Spleen (tissue), 11 donors: ENCODE results near the gene PTS. TPM values are rescaled to one million over a fixed set of nuclear protein-coding genes. Genes with fewer than 3 reads are reported as not detected.

Experiments
- DNase-seq: peaks from one replicate; pipeline ENCODE4 v3.0.0-alpha.2; 2020
- H3K27ac ChIP-seq, 8 donors: fragments of 200-600 bp; sonication (generic) in 7 of 8; 1 replicate in 4 of 8; 2 replicates in 4 of 8; pipeline versions ENCODE4 v1.5.0 to v1.8.0; 2016 to 2021; ENCODE audit warnings: inconsistent platforms in 4 of 8, mild to moderate bottlenecking in 4 of 8, moderate library complexity in 1 of 8
- H3K27me3 ChIP-seq, 7 donors: fragments of 200-600 bp; sonication (generic) in 6 of 7; replicated peaks in 1 of 7; 1 replicate in 4 of 7; 2 replicates in 3 of 7; pipeline versions ENCODE4 v1.5.0 to v1.8.0; 2016 to 2021; ENCODE audit warnings: inconsistent platforms in 3 of 7, mild to moderate bottlenecking in 1 of 7
- H3K36me3 ChIP-seq, 6 donors: fragments of 200-600 bp; sonication (generic) in 5 of 6; 1 replicate in 4 of 6; 2 replicates in 2 of 6; pipeline versions ENCODE4 v1.5.0 to v1.8.0; 2016 to 2021; ENCODE audit warnings: inconsistent platforms in 2 of 6
- H3K4me1 ChIP-seq, 6 donors: fragments of 200-600 bp; sonication (generic) in 5 of 6; 1 replicate in 3 of 6; 2 replicates in 3 of 6; pipeline versions ENCODE4 v1.5.0 to v1.8.0; 2016 to 2021; ENCODE audit warnings: inconsistent platforms in 3 of 6
- H3K4me3 ChIP-seq, 8 donors: fragments of 200-600 bp; sonication (generic) in 7 of 8; 1 replicate in 4 of 8; 2 replicates in 4 of 8; pipeline versions ENCODE4 v1.5.0 to v1.8.0; 2016 to 2021; ENCODE audit warnings: inconsistent platforms in 4 of 8, mild to moderate bottlenecking in 4 of 8, moderate library complexity in 2 of 8
- H3K9me3 ChIP-seq, 8 donors: fragments of 200-600 bp; sonication (generic) in 7 of 8; 1 replicate in 4 of 8; 2 replicates in 4 of 8; pipeline versions ENCODE4 v1.5.0 to v1.8.0; 2016 to 2021; ENCODE audit warnings: inconsistent platforms in 4 of 8
- POLR2A ChIP-seq, 3 donors: fragments of 450-650 bp; IDR thresholded peaks; one replicate each; pipeline ENCODE4 v1.5.1; 2017; ENCODE audit warnings: antibody characterized with exemption in 3 of 3, mild to moderate bottlenecking in 1 of 3
- POLR2AphosphoS5 ChIP-seq, 3 donors: sonication (generic); formaldehyde crosslinking; IDR thresholded peaks; one replicate each; pipeline ENCODE4 v1.5.1; 2017; ENCODE audit warnings: antibody characterized with exemption in 3 of 3
- WGBS, 5 donors: extraction: QIAGEN DNeasy Blood & Tissue Kit in 3 of 5; methylation state at CpG; one replicate each; pipeline versions ENCODE4 v1.1.5 to v1.1.7; 2013 to 2018; 5-methylcytosine and 5-hydroxymethylcytosine counted together
- intact Hi-C: fragments of 100-400 bp; cut with DNase I; formaldehyde crosslinking; loops from one replicate; pipeline ENCODE4 v1.15.0; 2023; ENCODE audit warnings: low total_unique reads
- polyA plus RNA-seq, 3 donors: library from polyadenylated mRNA; stranded (reverse); fragments of 200-250 nt; gene quantifications; one replicate each; pipeline ENCODE4 v1.2.1, GENCODE V29; 2013
- total RNA-seq, 7 donors: library from RNA; depleted of rRNA in 3 of 7; stranded (reverse); fragments of >200 nt in 3 of 7; fragmentation: NEBNext Ultra II Directional in 4 of 7; extraction: Animal tissue kit (Norgen Biotek cat#: 25700) in 4 of 7; gene quantifications; one replicate each; pipeline versions ENCODE4 v1.1.0 to v1.2.1, GENCODE V29; 2016 to 2021
- TF ChIP-seq, protein P1 (sequence below), 11 experiments: fragments of 200-600 bp in 7 of 11; fragments of 450-650 bp in 4 of 11; sonication (generic) in 4 of 11; IDR thresholded peaks in 8 of 11; conservative IDR thresholded peaks in 3 of 11; 1 replicate in 7 of 11; 2 replicates in 4 of 11; pipeline versions ENCODE4 v1.4.0 to v1.8.0; 2016 to 2021; ENCODE audit warnings: antibody characterized with exemption in 11 of 11, inconsistent platforms in 4 of 11, mild to moderate bottlenecking in 1 of 11
- donor health status: healthy with polysubstance abuse.
- donor health status: DM: no; HTN: no; CAD: no; lungs with moderate emphysema.
- donor health status: DM: no; HTN: no; CAD: no.
- donor health status: Bipolar disorder and iron deficiency.
- donor health status: healthy.
- donor health status: DM: no; HTN: no; CAD: no.
- donor health status: DM: yes; HTN: yes; CAD: no.

Gene PTS
- total and polyA plus RNA-seq, 10 donors: 19.5 to 31.8 (median 23.1) TPM

DNA sequence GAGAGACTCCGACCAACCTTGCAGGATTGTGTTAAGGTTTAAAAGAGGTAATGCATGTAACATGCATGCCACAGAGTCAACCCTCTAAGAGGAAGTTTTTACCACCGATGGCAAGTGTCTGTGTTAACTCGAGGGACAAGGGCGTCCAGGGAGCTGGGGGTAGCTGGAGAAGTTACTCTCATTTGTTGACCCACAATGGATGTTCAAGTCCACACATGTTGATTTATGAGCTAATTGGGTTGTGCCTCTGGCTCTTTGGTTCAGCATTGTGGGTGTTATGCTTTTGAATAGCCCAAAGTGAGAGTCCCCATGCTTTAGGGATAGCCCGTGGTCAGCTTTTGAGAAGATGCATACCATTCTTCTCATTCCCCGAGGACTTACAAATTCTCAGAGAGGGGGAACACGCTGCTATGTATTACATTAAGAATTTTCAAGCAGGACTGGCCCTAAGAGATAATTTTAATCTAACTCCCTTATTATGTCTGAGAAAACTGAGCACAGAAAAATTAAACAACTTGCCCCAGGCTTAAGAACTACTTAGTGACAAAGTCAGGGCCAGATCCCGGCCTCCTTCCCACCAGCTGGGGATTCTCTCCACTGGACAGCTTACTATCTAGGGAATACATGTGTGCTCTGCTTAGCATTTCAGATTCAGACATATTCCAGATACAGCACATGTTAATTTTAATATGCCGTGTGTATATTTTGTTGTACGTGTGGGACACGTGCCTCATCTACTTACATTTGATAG, 39.6 kb downstream of the PTS start:
- no peak overlapping the region for H3K4me3 ChIP-seq
- H3K27ac ChIP-seq: no peak overlapping the region
- H3K4me1 ChIP-seq: peaks cover 0 to under 1% (median 0%) of the 10 kb centered on the region in 6 donors
- H3K27me3 ChIP-seq: no peaks in the 10 kb centered on the region
- H3K36me3 ChIP-seq: peaks cover 0 to under 1% (median 0%) of the 10 kb centered on the region in 6 donors
- 60 to 92% (median 72%) methylated on average over 11 of the region's 11 CpGs for WGBS, 5 donors
- TF ChIP-seq, protein P1, sequence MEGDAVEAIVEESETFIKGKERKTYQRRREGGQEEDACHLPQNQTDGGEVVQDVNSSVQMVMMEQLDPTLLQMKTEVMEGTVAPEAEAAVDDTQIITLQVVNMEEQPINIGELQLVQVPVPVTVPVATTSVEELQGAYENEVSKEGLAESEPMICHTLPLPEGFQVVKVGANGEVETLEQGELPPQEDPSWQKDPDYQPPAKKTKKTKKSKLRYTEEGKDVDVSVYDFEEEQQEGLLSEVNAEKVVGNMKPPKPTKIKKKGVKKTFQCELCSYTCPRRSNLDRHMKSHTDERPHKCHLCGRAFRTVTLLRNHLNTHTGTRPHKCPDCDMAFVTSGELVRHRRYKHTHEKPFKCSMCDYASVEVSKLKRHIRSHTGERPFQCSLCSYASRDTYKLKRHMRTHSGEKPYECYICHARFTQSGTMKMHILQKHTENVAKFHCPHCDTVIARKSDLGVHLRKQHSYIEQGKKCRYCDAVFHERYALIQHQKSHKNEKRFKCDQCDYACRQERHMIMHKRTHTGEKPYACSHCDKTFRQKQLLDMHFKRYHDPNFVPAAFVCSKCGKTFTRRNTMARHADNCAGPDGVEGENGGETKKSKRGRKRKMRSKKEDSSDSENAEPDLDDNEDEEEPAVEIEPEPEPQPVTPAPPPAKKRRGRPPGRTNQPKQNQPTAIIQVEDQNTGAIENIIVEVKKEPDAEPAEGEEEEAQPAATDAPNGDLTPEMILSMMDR (IDR thresholded peaks at IDR 0.05 in 8 of 11, conservative IDR thresholded peaks at IDR 0.05 in 3 of 11): no peak
- TF ChIP-seq POLR2A (IDR thresholded peaks at IDR 0.05): no peak
- TF ChIP-seq POLR2AphosphoS5 (IDR thresholded peaks at IDR 0.05): no peak
- intact Hi-C loops: no loop called here
- H3K9me3 ChIP-seq: no peaks in the 10 kb centered on the region
- DNase-seq: no peak

DNA sequence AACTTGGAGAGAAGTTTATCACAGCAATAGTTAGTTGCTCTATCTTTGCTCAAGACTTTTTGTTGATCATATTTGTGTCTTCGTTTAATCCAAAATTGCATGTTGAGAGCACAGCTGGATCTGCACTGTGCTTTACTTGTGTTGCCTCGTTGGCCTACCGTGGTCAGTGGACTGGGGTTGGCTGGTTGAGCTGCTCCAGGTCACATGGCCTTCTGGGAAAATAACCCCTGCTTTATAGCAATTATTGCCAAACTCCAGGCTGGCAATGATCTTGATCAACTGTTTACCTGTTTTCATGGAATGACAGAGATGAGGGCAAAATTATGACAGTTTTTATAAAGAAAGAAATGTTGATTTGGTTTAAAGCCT, 40.2 kb downstream of the PTS start:
- Histone ChIP-seq H3K4me3 (no peak overlapping the region), H3K27ac (no peak overlapping the region), H3K9me3 (no peaks in the 10 kb centered on the region), H3K27me3 (no peaks in the 10 kb centered on the region), H3K36me3 (no peaks in the 10 kb centered on the region), H3K4me1 (peaks cover 0 to 6% (median 0%) of the 10 kb centered on the region in 6 donors)
- TF ChIP-seq, protein P1 (IDR thresholded peaks at IDR 0.05 in 8 of 11, conservative IDR thresholded peaks at IDR 0.05 in 3 of 11): no peak
- TF ChIP-seq POLR2AphosphoS5 (IDR thresholded peaks at IDR 0.05) (no peak), POLR2A (IDR thresholded peaks at IDR 0.05) (no peak)
- intact Hi-C loops: no loop called here
- 79 to 93% (median 89%) methylated on average over 3 of the region's 3 CpGs for WGBS, 5 donors
- no peak for DNase-seq

GRCh38 chr11:112267188-112267591, 41.0 kb downstream of the PTS start:
- intact Hi-C loops: no loop called here
- H3K27ac ChIP-seq: no peak overlapping the region
- H3K4me3 ChIP-seq: no peak overlapping the region
- 43 to 69% (median 60%) methylated on average over 5 of the region's 5 CpGs for WGBS, 5 donors
- H3K4me1 ChIP-seq: peaks cover 0 to 8% (median 0%) of the 10 kb centered on the region in 6 donors
- TF ChIP-seq POLR2A (IDR thresholded peaks at IDR 0.05) (no peak), POLR2AphosphoS5 (IDR thresholded peaks at IDR 0.05) (no peak)
- TF ChIP-seq, protein P1 (IDR thresholded peaks at IDR 0.05 in 8 of 11, conservative IDR thresholded peaks at IDR 0.05 in 3 of 11): no peak
- no peaks in the 10 kb centered on the region for H3K27me3 ChIP-seq
- no peak for DNase-seq
- no peaks in the 10 kb centered on the region for H3K36me3 ChIP-seq
- H3K9me3 ChIP-seq: no peaks in the 10 kb centered on the region

DNA sequence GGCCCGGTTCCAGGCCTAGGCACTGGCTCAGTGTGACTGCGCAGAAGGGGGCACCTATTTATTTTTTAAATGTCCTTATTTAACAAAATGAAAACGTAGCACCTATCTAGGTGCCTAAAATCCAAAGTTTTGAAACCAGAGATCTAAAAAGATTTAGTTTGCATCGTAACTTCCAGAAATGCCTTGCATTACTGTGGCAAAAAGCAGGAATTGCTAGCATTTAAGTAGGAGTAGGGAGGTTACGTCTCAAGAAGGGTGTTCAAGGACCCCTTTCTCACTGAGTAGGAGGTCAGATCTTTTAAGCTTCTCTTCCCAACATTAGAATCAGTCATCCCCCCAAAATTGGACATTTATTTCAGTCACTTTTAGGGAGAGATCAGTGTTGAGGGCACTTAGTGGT, 42.2 kb downstream of the PTS start:
- intact Hi-C loops: no loop called here

More for the DNA sequence above, 42.2 kb downstream of the PTS start:
- H3K9me3 ChIP-seq: no peaks in the 10 kb centered on the region
- no peaks in the 10 kb centered on the region for H3K36me3 ChIP-seq
- no peak for TF ChIP-seq POLR2AphosphoS5 (IDR thresholded peaks at IDR 0.05)
- TF ChIP-seq, protein P1 (IDR thresholded peaks at IDR 0.05 in 8 of 11, conservative IDR thresholded peaks at IDR 0.05 in 3 of 11): no peak
- no peak for TF ChIP-seq POLR2A (IDR thresholded peaks at IDR 0.05)
- DNase-seq: no peak
- H3K4me3 ChIP-seq: no peak overlapping the region
- 72 to 88% (median 82%) methylated on average over 5 of the region's 5 CpGs for WGBS, 5 donors
- peaks cover 0 to 8% (median 0%) of the 10 kb centered on the region in 6 donors for H3K4me1 ChIP-seq
- H3K27me3 ChIP-seq: no peaks in the 10 kb centered on the region
- H3K27ac ChIP-seq: no peak overlapping the region
